Adipocyte (in vitro differentiated cells): ENCODE data around the gene KDM4C.
"Not testable (repeated sequence)": the region's sequence is repeated elsewhere in the genome, so short reads cannot be mapped to it uniquely, and the experiment has no call there.

Source experiments
- DNase-seq: peaks from one replicate; pipeline ENCODE4 v3.0.0-alpha.2; 2015; ENCODE audit warnings: low read depth
- H3K27me3 ChIP-seq: replicated peaks from 2 replicates; pipeline ENCODE4 v1.7.0; 2013; ENCODE audit warnings: mild to moderate bottlenecking, low read length, moderate library complexity; ENCODE audit not compliant: control insufficient read depth, insufficient read depth
- H3K36me3 ChIP-seq: 2 replicates; pipeline ENCODE4 v1.7.0; 2013; ENCODE audit warnings: low read length, mild to moderate bottlenecking, moderate library complexity; ENCODE audit not compliant: control insufficient read depth, insufficient read depth, severe bottlenecking
- H3K4me1 ChIP-seq: 2 replicates; pipeline ENCODE4 v1.7.0; 2013; ENCODE audit warnings: mild to moderate bottlenecking, low read length, moderate library complexity; ENCODE audit not compliant: control insufficient read depth, insufficient read depth
- H3K4me3 ChIP-seq: 2 replicates; pipeline ENCODE4 v1.7.0; 2013; ENCODE audit warnings: mild to moderate bottlenecking, low read length, moderate library complexity
- H3K9ac ChIP-seq: 2 replicates; pipeline ENCODE4 v1.7.0; 2013; ENCODE audit warnings: mild to moderate bottlenecking, low read length, moderate library complexity
- H3K9me3 ChIP-seq: 2 replicates; pipeline ENCODE4 v1.7.0; 2013; ENCODE audit warnings: mild to moderate bottlenecking, low read length, moderate library complexity; ENCODE audit not compliant: control insufficient read depth

The KDM4C gene

GRCh38 chr9:6938447-6938846 lies 180.7 kb downstream of the KDM4C start:
- DNase-seq = peak; percentile 92
- H3K9ac ChIP-seq = no peak overlapping the region
- no peaks in the 10 kb centered on the region for H3K27me3 ChIP-seq
- H3K36me3 ChIP-seq = no peaks in the 10 kb centered on the region
- peaks cover 13% of the 10 kb centered on the region for H3K4me1 ChIP-seq
- peak overlapping the region; percentile 69 for H3K4me3 ChIP-seq
- no peaks in the 10 kb centered on the region for H3K9me3 ChIP-seq

- no peak for DNase-seq
- no peaks in the 10 kb centered on the region for H3K9me3 ChIP-seq
- H3K36me3 ChIP-seq = no peaks in the 10 kb centered on the region
- no peak overlapping the region for H3K9ac ChIP-seq
- H3K4me1 ChIP-seq = peaks cover 15% of the 10 kb centered on the region
- H3K4me3 ChIP-seq = no peak overlapping the region
- H3K27me3 ChIP-seq = no peaks in the 10 kb centered on the region
Measured at GRCh38 chr9:6938873-6939272, 181.1 kb downstream of the KDM4C start.

- Histone ChIP-seq H3K4me3 (no peak overlapping the region), H3K4me1 (peaks cover 28% of the 10 kb centered on the region), H3K27me3 (no peaks in the 10 kb centered on the region), H3K36me3 (no peaks in the 10 kb centered on the region), H3K9me3 (no peaks in the 10 kb centered on the region), H3K9ac (no peak overlapping the region)
- DNase-seq = no peak
Measured at GRCh38 chr9:6941501-6941900, 183.7 kb downstream of the KDM4C start.

- Histone ChIP-seq H3K4me1 (peaks cover 28% of the 10 kb centered on the region), H3K4me3 (no peak overlapping the region), H3K27me3 (no peaks in the 10 kb centered on the region), H3K36me3 (no peaks in the 10 kb centered on the region), H3K9me3 (no peaks in the 10 kb centered on the region), H3K9ac (no peak overlapping the region)
- DNase-seq = no peak
Measured at GRCh38 chr9:6942406-6942805, 184.6 kb downstream of the KDM4C start.

GRCh38 chr9:6943293-6943692 lies 185.5 kb downstream of the KDM4C start:
- H3K4me1 ChIP-seq = peaks cover 22% of the 10 kb centered on the region
- no peaks in the 10 kb centered on the region for H3K36me3 ChIP-seq
- no peak overlapping the region for H3K4me3 ChIP-seq
- no peak for DNase-seq
- no peak overlapping the region for H3K9ac ChIP-seq
- no peaks in the 10 kb centered on the region for H3K27me3 ChIP-seq
- no peaks in the 10 kb centered on the region for H3K9me3 ChIP-seq

GRCh38 chr9:6944093-6944551 lies 186.3 kb downstream of the KDM4C start:
- H3K9ac ChIP-seq = no peak overlapping the region
- no peak overlapping the region for H3K4me3 ChIP-seq
- H3K4me1 ChIP-seq = peaks cover 16% of the 10 kb centered on the region
- no peaks in the 10 kb centered on the region for H3K27me3 ChIP-seq
- no peaks in the 10 kb centered on the region for H3K9me3 ChIP-seq
- no peaks in the 10 kb centered on the region for H3K36me3 ChIP-seq
- peak; percentile 79 for DNase-seq

GRCh38 chr9:6944896-6945295 lies 187.1 kb downstream of the KDM4C start:
- Histone ChIP-seq H3K9me3 (no peaks in the 10 kb centered on the region), H3K36me3 (no peaks in the 10 kb centered on the region), H3K9ac (no peak overlapping the region), H3K27me3 (no peaks in the 10 kb centered on the region), H3K4me3 (no peak overlapping the region), H3K4me1 (peaks cover 16% of the 10 kb centered on the region)
- peak; percentile 25 for DNase-seq

- Histone ChIP-seq H3K9ac (no peak overlapping the region), H3K27me3 (no peaks in the 10 kb centered on the region), H3K9me3 (no peaks in the 10 kb centered on the region), H3K4me3 (no peak overlapping the region), H3K36me3 (no peaks in the 10 kb centered on the region), H3K4me1 (peaks cover 16% of the 10 kb centered on the region)
- DNase-seq = no peak
Measured at GRCh38 chr9:6945816-6946215, 188.0 kb downstream of the KDM4C start.

GRCh38 chr9:6946583-6947166 lies 188.9 kb downstream of the KDM4C start:
- H3K36me3 ChIP-seq = no peaks in the 10 kb centered on the region
- H3K9me3 ChIP-seq = no peaks in the 10 kb centered on the region
- no peaks in the 10 kb centered on the region for H3K27me3 ChIP-seq
- no peak overlapping the region for H3K4me3 ChIP-seq
- no peak for DNase-seq
- H3K4me1 ChIP-seq = peaks cover 16% of the 10 kb centered on the region
- no peak overlapping the region for H3K9ac ChIP-seq

GRCh38 chr9:6948921-6949320 lies 191.1 kb downstream of the KDM4C start:
- not testable (repeated sequence) for H3K27me3 ChIP-seq, H3K36me3 ChIP-seq, H3K9ac ChIP-seq, DNase-seq, H3K9me3 ChIP-seq, H3K4me3 ChIP-seq
- H3K4me1 ChIP-seq = peaks cover 12% of the 10 kb centered on the region

GRCh38 chr9:6955251-6955921 lies 197.6 kb downstream of the KDM4C start:
- peak; percentile 51 for DNase-seq
- Histone ChIP-seq H3K9ac (no peak overlapping the region), H3K9me3 (no peaks in the 10 kb centered on the region), H3K4me1 (peaks cover 14% of the 10 kb centered on the region), H3K4me3 (peak overlapping the region; percentile 12), H3K27me3 (no peaks in the 10 kb centered on the region), H3K36me3 (peaks cover 3% of the 10 kb centered on the region)
